GM12878 (cell line): ENCODE measurements around the gene CD200R1. TPM values are rescaled to one million over a fixed set of nuclear protein-coding genes. Genes with fewer than 3 reads are reported as not detected.

Experiments used
- ATAC-seq: fragments of 200-7000 bp; cut with Tn5 transposase; 3 replicates; pipeline ENCODE4 v1.9.1; 2020; ENCODE audit warnings: mild to moderate bottlenecking, moderate library complexity
- BruUV-seq: library from RNA; stranded (reverse); fragments of 400-500 nt; replicated peaks from 2 replicates; lab custom pipeline; 2021; lab: Mats Ljungman, UMichigan
- CTCF ChIA-PET: fragments of 300-600 bp; sonication (Branson Sonifier 250); formaldehyde crosslinking; extraction: SDS; loops from one replicate; lab custom pipeline; 2021; ENCODE audit warnings: inconsistent platforms; lab: Yijun Ruan, JAX
- POLR2A ChIA-PET: fragments of 350-600 bp; formaldehyde crosslinking; extraction: SDS; loops from one replicate; lab custom pipeline; 2021; ENCODE audit warnings: inconsistent platforms; lab: Charles Lee
- RAD21 ChIA-PET: fragments of 300-600 bp; sonication (Branson Sonifier 250); formaldehyde crosslinking; loops from one replicate; lab custom pipeline; 2023; ENCODE audit warnings: antibody characterized with exemption; ENCODE audit not compliant: unreplicated experiment; lab: Charles Lee
- SMC1A ChIA-PET: fragments of 300-600 bp; sonication (Branson Sonifier 250); formaldehyde crosslinking; loops from one replicate; lab custom pipeline; 2023; ENCODE audit not compliant: unreplicated experiment, uncharacterized antibody; lab: Charles Lee
- DNase-seq: peaks from one replicate; pipeline ENCODE4 v3.0.0-alpha.2; 2011; ENCODE audit warnings: low read depth, low spot score
- FAIRE-seq: peaks from 3 replicates; lab custom pipeline; 2011; peaks lifted over from hg19 to GRCh38; lab: Jason Lieb, UNC
- H2AFZ ChIP-seq: 2 replicates; pipeline ENCODE4 v1.6.0; 2011; ENCODE audit warnings: low read depth, low read length, control low read depth; ENCODE audit not compliant: control insufficient read depth
- H3K27ac ChIP-seq: 2 replicates; pipeline ENCODE4 v1.5.1; 2011; ENCODE audit warnings: control low read depth; ENCODE audit not compliant: control insufficient read depth, insufficient read depth
- H3K27me3 ChIP-seq, 2 experiments: replicated peaks in 1 of 2; 2 replicates each; pipeline versions ENCODE4 v1.6.0 to v1.6.1; 2011; ENCODE audit warnings: low read length in 1 of 2; ENCODE audit not compliant: control insufficient read depth in 2 of 2, insufficient read depth in 2 of 2
- H3K36me3 ChIP-seq, 2 experiments: 2 replicates each; pipeline ENCODE4 v1.5.1; 2011; ENCODE audit warnings: low read length in 1 of 2; ENCODE audit not compliant: control insufficient read depth in 2 of 2, insufficient read depth in 2 of 2
- H3K4me1 ChIP-seq: 2 replicates; pipeline ENCODE4 v1.6.1; 2011; ENCODE audit warnings: mild to moderate bottlenecking, low read length, moderate library complexity, mixed read lengths; ENCODE audit not compliant: control insufficient read depth, insufficient read depth
- H3K4me2 ChIP-seq: 2 replicates; pipeline ENCODE4 v1.6.0; 2011; ENCODE audit warnings: control low read depth; ENCODE audit not compliant: control insufficient read depth, insufficient read depth
- H3K4me3 ChIP-seq: fragments of 200-600 bp; sonication (generic); 2 replicates; pipeline ENCODE4 v1.5.1; 2016
- H3K79me2 ChIP-seq: 2 replicates; pipeline ENCODE4 v1.6.0; 2011; ENCODE audit warnings: low read length; ENCODE audit not compliant: control insufficient read depth, insufficient read depth
- H3K9ac ChIP-seq: 2 replicates; pipeline ENCODE4 v1.8.0; 2011; ENCODE audit warnings: low read length, control low read depth, mixed read lengths; ENCODE audit not compliant: control insufficient read depth, insufficient read depth
- H3K9me3 ChIP-seq: replicated peaks from 3 replicates; pipeline ENCODE4 v1.5.1; 2011; ENCODE audit warnings: mild to moderate bottlenecking, low read length; ENCODE audit not compliant: control insufficient read depth, insufficient read depth
- H4K20me1 ChIP-seq: 2 replicates; pipeline ENCODE4 v1.6.0; 2011; ENCODE audit not compliant: control insufficient read depth, insufficient read depth
- BACH1 ChIP-seq: fragments of 450-650 bp; IDR thresholded peaks from 2 replicates; pipeline ENCODE4 v1.6.1; 2017; ENCODE audit warnings: mild to moderate bottlenecking, borderline replicate concordance
- BCL11A ChIP-seq: IDR thresholded peaks from 2 replicates; pipeline ENCODE4 v1.6.1; 2011; ENCODE audit warnings: low read depth, low read length
- CHD1 ChIP-seq: IDR thresholded peaks from 2 replicates; pipeline ENCODE4 v1.6.1; 2012; ENCODE audit warnings: low read depth, low read length, improper control_type of control experiment
- MTA2 ChIP-seq: fragments of 450-650 bp; IDR thresholded peaks from 2 replicates; pipeline ENCODE4 v1.6.1; 2016; ENCODE audit warnings: low read depth, mild to moderate bottlenecking, moderate library complexity
- NFIC ChIP-seq: IDR thresholded peaks from 2 replicates; pipeline ENCODE4 v1.6.1; 2012; ENCODE audit warnings: low read depth, mild to moderate bottlenecking, inconsistent platforms, low read length, moderate library complexity
- RFX5 ChIP-seq: IDR thresholded peaks from 2 replicates; pipeline ENCODE4 v1.6.1; 2011; ENCODE audit warnings: low read depth, low read length, improper control_type of control experiment
- RUNX3 ChIP-seq: IDR thresholded peaks from 2 replicates; pipeline ENCODE4 v1.6.1; 2012; ENCODE audit warnings: low read length, inconsistent platforms
- TBL1XR1 ChIP-seq: IDR thresholded peaks from 2 replicates; pipeline ENCODE4 v1.6.1; 2012; ENCODE audit warnings: low read depth, low read length, improper control_type of control experiment
- YY1 ChIP-seq: IDR thresholded peaks from 2 replicates; pipeline ENCODE4 v1.6.1; 2011; ENCODE audit warnings: low read depth, mild to moderate bottlenecking, low read length
- ZBED1 ChIP-seq: IDR thresholded peaks from 2 replicates; pipeline ENCODE4 v1.6.1; 2016; ENCODE audit warnings: borderline replicate concordance
- WGBS: methylation state at CpG from one replicate; pipeline ENCODE4 v1.1.6; 2016; ENCODE audit warnings: low lambda C conversion rate; ENCODE audit not compliant: insufficient replicate concordance, insufficient coverage; ENCODE audit errors: missing lambda C conversion rate; 5-methylcytosine and 5-hydroxymethylcytosine counted together
- in situ Hi-C: fragments of 300-500 bp; cut with MboI; formaldehyde crosslinking; loops from 9 replicates; pipeline ENCODE4 v1.14.3; 2018; ENCODE audit warnings: mixed read lengths
- intact Hi-C: fragments of 100-400 bp; cut with micrococcal nuclease; formaldehyde crosslinking; loops from one replicate; pipeline ENCODE4 v1.14.2; 2022; ENCODE audit not compliant: unreplicated experiment
- polyA plus RNA-seq, 11 experiments: library from polyadenylated mRNA; depleted of rRNA in 4 of 11; unstranded in 6 of 11; stranded (reverse) in 5 of 11; fragments of >200 nt; fragmentation: Nextera tagmentation in 4 of 11; fragmentation: Illumina TruSeq in 1 of 11; extraction: Ambion mirVana in 4 of 11; extraction: Trizol in 1 of 11; gene quantifications; 1 replicate in 1 of 11; 2 replicates in 10 of 11; pipeline versions ENCODE4 v1.2.1 to v1.2.3, GENCODE V29; 2011 to 2016; ENCODE audit warnings: inconsistent platforms in 2 of 11, missing spikeins in 2 of 11, low read depth in 1 of 11
- total RNA-seq, 4 experiments: library from RNA; depleted of rRNA in 3 of 4; stranded (reverse); fragments of >200 nt in 3 of 4; fragmentation: Illumina TruSeq in 1 of 4; extraction: Trizol in 1 of 4; gene quantifications; 2 replicates each; pipeline versions ENCODE4 v1.2.1 to v1.2.3, GENCODE V29; 2013 to 2021

Gene CD200R1
- total and polyA plus RNA-seq, 10 of the 15 experiments (the other 5 are each of a cell fraction or from before 2014, with no cell fraction given), result 0.15 to 1.1 (median 0.88) TPM

GRCh38 chr3:112967828-112968227 is 7.1 kb downstream of the CD200R1 start:
- peak overlapping the region; percentile 31; the same call in 1 of the 2 replicates for H3K27ac ChIP-seq
- peak; percentile 30; the same call in 1 of the 2 replicates for TF ChIP-seq NFIC
- TF ChIP-seq RFX5, result no peak
- TF ChIP-seq BACH1, result no peak
- TF ChIP-seq RUNX3, result peak; percentile 8; the same call in 1 of the 2 replicates
- TF ChIP-seq TBL1XR1, result no peak
- no peak for TF ChIP-seq CHD1
- TF ChIP-seq ZBED1, result no peak
- TF ChIP-seq YY1, result no peak
- TF ChIP-seq BCL11A, result no peak
- peak; percentile 67 for TF ChIP-seq MTA2
- no peak overlapping the region for H2AFZ ChIP-seq
- no peaks in the 10 kb centered on the region for H4K20me1 ChIP-seq
- H3K27me3 ChIP-seq, result no peaks in the 10 kb centered on the region
- DNase-seq (no peak), FAIRE-seq (no peak), ATAC-seq (peak; percentile 52)
- intact Hi-C loops, result no loop called here
- RAD21 ChIA-PET, result interaction anchor here (0.9 to 3.3 kb wide), 6 partner anchors 11 to 322 kb away, joined by 3 to 14 read pairs (median 7); no protein-coding TSS in a partner anchor
- in situ Hi-C loops, result no loop called here
- SMC1A ChIA-PET, result interaction anchor here (0.6 to 4.6 kb wide), 12 partner anchors 8 to 381 kb away, joined by 3 to 26 read pairs (median 3); no protein-coding TSS in a partner anchor
- WGBS, result 0% methylated on average over 1 of the region's 1 CpG
- POLR2A ChIA-PET, result no interaction called here
- no peak overlapping the region for H3K4me3 ChIP-seq
- H3K36me3 ChIP-seq, result no peaks in the 10 kb centered on the region
- peaks cover 28% of the 10 kb centered on the region for H3K4me1 ChIP-seq
- H3K4me2 ChIP-seq, result peak overlapping the region; percentile 60; the same call in 1 of the 2 replicates
- peaks cover 11% of the 10 kb centered on the region for H3K9me3 ChIP-seq
- H3K9ac ChIP-seq, result no peak overlapping the region
- H3K79me2 ChIP-seq, result peaks cover 2% of the 10 kb centered on the region
- CTCF ChIA-PET, result interaction anchor here (1.1 to 5.0 kb wide), 5 partner anchors 12 to 233 kb away, joined by 3 to 26 read pairs (median 3); no protein-coding TSS in a partner anchor
- no TSS peak for BruUV-seq
